Thoracic aorta (tissue), 2 donors: ENCODE data around the gene SP7. TPM values are rescaled to one million over a fixed set of nuclear protein-coding genes. Genes with fewer than 3 reads are reported as not detected.

Experiments used
- ATAC-seq: fragments of 150-250 bp; one replicate; pipeline ENCODE4 v1.8.0; 2017; ENCODE audit warnings: low read depth; ENCODE audit not compliant: insufficient number of reproducible peaks, low FRiP score
- DNase-seq: peaks from one replicate; pipeline ENCODE4 v3.0.0-alpha.2; 2020; ENCODE audit warnings: low spot score
- H3K27ac ChIP-seq, 2 donors: fragments of 200-600 bp; sonication (generic); 1 replicate in 1 of 2; 2 replicates in 1 of 2; pipeline ENCODE4 v1.5.1; 2016; ENCODE audit warnings: mild to moderate bottlenecking in 2 of 2, moderate library complexity in 2 of 2
- H3K27me3 ChIP-seq: fragments of 200-600 bp; sonication (generic); replicated peaks from 2 replicates; pipeline ENCODE4 v1.6.0; 2016; ENCODE audit warnings: mild to moderate bottlenecking; ENCODE audit not compliant: insufficient read depth
- H3K36me3 ChIP-seq: fragments of 200-600 bp; sonication (generic); one replicate; pipeline ENCODE4 v1.5.1; 2016
- H3K4me1 ChIP-seq, 2 donors: fragments of 200-600 bp; sonication (generic); 1 replicate in 1 of 2; 2 replicates in 1 of 2; pipeline versions ENCODE4 v1.5.1 to v1.6.0; 2016; ENCODE audit warnings: low read depth in 2 of 2, mild to moderate bottlenecking in 1 of 2; ENCODE audit not compliant: control insufficient read depth in 1 of 2
- H3K4me3 ChIP-seq: fragments of 200-600 bp; sonication (generic); 2 replicates; pipeline ENCODE4 v1.5.1; 2016; ENCODE audit warnings: mild to moderate bottlenecking
- H3K9me3 ChIP-seq: fragments of 200-600 bp; sonication (generic); 2 replicates; pipeline ENCODE4 v1.5.1; 2016
- total RNA-seq, 2 donors: library from RNA; depleted of rRNA; stranded (reverse); fragments of >200 nt; gene quantifications; one replicate each; pipeline versions ENCODE4 v1.1.0 to v1.2.3, GENCODE V29; 2016
- TF ChIP-seq, protein P1 (sequence below): fragments of 200-600 bp; sonication (generic); IDR thresholded peaks from one replicate; pipeline ENCODE4 v1.5.1; 2019; ENCODE audit warnings: antibody characterized with exemption

Gene SP7
- total RNA-seq, 2 donors from 2014 or later = not detected

DNA sequence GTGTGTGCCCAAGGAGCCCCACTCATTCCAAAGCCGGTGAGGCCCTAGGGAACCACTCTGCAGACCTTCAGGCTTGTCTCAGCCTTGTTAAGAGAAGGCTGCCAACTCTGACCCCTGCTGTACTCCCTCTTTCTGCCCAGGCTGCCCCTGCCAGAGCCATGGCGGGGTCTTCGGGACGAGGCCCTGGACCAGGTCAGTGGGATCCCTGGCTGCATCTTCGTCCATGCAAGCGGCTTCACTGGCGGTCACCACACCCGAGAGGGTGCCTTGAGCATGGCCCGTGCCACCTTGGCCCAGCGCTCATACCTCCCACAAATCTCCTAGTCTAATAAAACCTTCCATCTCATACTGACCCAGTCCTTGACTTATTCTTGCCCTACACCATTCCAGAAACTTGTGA, 29.3 kb downstream of the SP7 start:
- H3K36me3 ChIP-seq = peaks cover 54% of the 10 kb centered on the region
- no peaks in the 10 kb centered on the region for H3K9me3 ChIP-seq
- no peaks in the 10 kb centered on the region for H3K27me3 ChIP-seq
- DNase-seq (no peak), ATAC-seq (no peak)
- H3K27ac ChIP-seq = no peak overlapping the region
- TF ChIP-seq, protein P1, sequence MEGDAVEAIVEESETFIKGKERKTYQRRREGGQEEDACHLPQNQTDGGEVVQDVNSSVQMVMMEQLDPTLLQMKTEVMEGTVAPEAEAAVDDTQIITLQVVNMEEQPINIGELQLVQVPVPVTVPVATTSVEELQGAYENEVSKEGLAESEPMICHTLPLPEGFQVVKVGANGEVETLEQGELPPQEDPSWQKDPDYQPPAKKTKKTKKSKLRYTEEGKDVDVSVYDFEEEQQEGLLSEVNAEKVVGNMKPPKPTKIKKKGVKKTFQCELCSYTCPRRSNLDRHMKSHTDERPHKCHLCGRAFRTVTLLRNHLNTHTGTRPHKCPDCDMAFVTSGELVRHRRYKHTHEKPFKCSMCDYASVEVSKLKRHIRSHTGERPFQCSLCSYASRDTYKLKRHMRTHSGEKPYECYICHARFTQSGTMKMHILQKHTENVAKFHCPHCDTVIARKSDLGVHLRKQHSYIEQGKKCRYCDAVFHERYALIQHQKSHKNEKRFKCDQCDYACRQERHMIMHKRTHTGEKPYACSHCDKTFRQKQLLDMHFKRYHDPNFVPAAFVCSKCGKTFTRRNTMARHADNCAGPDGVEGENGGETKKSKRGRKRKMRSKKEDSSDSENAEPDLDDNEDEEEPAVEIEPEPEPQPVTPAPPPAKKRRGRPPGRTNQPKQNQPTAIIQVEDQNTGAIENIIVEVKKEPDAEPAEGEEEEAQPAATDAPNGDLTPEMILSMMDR = no peak
- no peak overlapping the region for H3K4me3 ChIP-seq
- H3K4me1 ChIP-seq = peaks cover 0 to 14% of the 10 kb centered on the region in 2 donors

DNA sequence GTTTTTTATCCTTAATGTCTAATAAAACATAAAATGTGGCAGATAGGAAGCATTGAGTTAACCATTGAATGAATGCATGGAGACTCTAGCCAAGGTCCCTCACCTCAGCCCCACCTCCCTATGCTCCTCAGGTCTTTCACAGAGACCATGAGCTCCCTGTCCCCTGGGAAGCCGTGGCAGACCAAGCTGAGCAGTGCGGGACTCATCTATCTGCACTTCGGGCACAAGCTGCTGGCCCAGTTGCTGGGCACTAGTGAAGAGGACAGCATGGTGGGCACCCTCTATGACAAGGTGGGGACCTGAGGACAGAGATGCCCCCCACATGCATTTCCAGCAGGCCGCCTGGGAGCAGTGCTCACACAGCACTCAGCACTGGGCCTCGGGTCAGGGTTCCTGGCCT, 33.3 kb downstream of the SP7 start:
- peaks cover 30% of the 10 kb centered on the region for H3K36me3 ChIP-seq

DNA sequence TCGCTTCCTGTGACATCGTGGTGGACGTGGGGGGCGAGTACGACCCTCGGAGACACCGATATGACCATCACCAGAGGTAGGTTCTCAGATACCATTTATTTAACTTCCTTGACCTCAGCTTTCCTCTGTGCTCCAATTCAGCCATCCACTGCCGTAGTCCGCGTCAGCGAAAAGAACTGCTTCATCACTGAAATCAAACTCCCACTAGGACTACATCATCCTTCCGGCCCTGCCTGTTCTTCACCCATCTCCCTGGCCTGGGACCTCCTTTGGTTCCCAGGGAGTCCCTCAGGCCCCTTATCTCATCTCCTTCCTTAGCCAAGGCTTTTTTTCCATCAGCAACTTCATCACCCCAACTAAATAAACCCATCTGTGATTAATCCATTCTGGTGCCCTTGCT, 36.0 kb downstream of the SP7 start:
- Histone ChIP-seq H3K36me3 (peaks cover 2% of the 10 kb centered on the region), H3K27ac (peak overlapping the region; percentile 52 to 61), H3K4me3 (peak overlapping the region; percentile 79), H3K9me3 (no peaks in the 10 kb centered on the region), H3K27me3 (no peaks in the 10 kb centered on the region), H3K4me1 (peaks cover 25 to 66% of the 10 kb centered on the region in 2 donors)
- DNase-seq = no peak
- no peak for ATAC-seq
- TF ChIP-seq, protein P1 = no peak

More for the DNA sequence above, 33.3 kb downstream of the SP7 start:
- TF ChIP-seq, protein P1 = no peak
- DNase-seq = no peak
- H3K4me3 ChIP-seq = no peak overlapping the region
- no peaks in the 10 kb centered on the region for H3K27me3 ChIP-seq
- H3K27ac ChIP-seq = no peak overlapping the region
- ATAC-seq = no peak
- H3K9me3 ChIP-seq = no peaks in the 10 kb centered on the region
- peaks cover 15 to 46% of the 10 kb centered on the region in 2 donors for H3K4me1 ChIP-seq

DNA sequence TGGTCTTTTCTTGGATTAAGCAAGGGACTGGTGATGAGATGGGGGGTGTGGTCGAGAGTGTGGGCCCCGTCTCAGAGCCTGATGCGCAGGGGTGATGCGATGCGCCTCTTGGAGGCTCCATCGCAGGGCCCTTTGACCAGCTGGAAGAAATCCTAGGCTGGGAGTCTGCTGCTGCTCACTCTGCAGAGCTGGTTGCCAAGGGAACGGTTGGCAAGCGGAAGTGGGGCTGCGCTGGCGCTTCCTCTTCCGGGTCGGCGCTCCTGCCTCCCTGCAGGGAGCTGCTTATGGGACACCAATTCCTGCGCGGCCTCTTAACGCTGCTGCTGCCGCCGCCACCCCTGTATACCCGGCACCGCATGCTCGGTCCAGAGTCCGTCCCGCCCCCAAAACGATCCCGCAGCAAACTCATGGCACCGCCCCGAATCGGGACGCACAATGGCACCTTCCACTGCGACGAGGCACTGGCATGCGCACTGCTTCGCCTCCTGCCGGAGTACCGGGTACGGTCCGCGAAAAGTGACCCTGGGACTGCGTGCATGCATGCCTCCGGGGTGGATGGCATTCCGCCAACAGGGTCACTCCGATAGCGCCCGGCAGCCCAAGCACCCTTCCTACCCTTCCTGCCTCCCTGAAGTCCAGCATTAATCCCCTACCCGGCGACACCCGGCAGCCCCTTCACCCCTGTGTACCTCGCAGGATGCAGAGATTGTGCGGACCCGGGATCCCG, 36.5 kb downstream of the SP7 start, which contains the start of gene MYG1:
Gene MYG1, plus strand, starts transcription at position 242 of the 727 bp plus-strand sequence. Its CDS starts 43 bp downstream, at position 285.
- Histone ChIP-seq H3K9me3 (no peaks in the 10 kb centered on the region), H3K36me3 (no peaks in the 10 kb centered on the region), H3K27ac (peak within 1 kb of the TSS; percentile 52 to 61), H3K4me3 (peak within 1 kb of the TSS; percentile 79), H3K27me3 (no peaks in the 10 kb centered on the region), H3K4me1 (peaks cover 27 to 72% of the 10 kb centered on the region in 2 donors)
- TF ChIP-seq, protein P1 = peak; percentile 18
- DNase-seq (peak; percentile 58), ATAC-seq (peak; percentile 26)

DNA sequence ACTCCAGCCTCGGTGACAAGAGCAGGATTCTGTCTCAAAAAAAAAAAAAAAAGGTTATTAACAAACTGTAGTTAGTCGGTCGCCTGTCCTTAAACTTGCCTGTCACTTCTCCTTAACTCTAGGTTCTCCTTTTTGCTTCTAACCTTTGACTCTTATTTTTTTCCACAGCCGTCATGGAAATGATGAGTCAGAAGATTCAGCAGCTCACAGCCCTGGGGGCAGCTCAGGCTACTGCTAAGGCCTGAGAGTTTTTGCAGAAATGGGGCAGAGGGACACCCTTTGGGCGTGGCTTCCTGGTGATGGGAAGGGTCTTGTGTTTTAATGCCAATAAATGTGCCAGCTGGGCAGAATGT, 37.1 kb downstream of the SP7 start:
- TF ChIP-seq, protein P1 = no peak
- Histone ChIP-seq H3K36me3 (no peaks in the 10 kb centered on the region), H3K9me3 (no peaks in the 10 kb centered on the region), H3K27ac (peak overlapping the region; percentile 52 to 54), H3K4me3 (peak overlapping the region; percentile 79), H3K4me1 (peaks cover 28 to 77% of the 10 kb centered on the region in 2 donors), H3K27me3 (no peaks in the 10 kb centered on the region)
- DNase-seq (no peak), ATAC-seq (no peak)
